Right renal cortex interstitium (tissue), 3 donors: ENCODE data around the gene ALLC. TPM values are rescaled to one million over a fixed set of nuclear protein-coding genes. Genes with fewer than 3 reads are reported as not detected.

ENCODE experiments used
- DNase-seq, 3 donors: peaks; one replicate each; pipeline ENCODE4 v3.0.0-alpha.2; 2013; ENCODE audit warnings: low read depth in 3 of 3, low spot score in 2 of 3
- polyA plus RNA-seq, 3 donors: library from polyadenylated mRNA; unstranded; fragments of 120-200 nt; gene quantifications; one replicate each; pipeline ENCODE4 v1.2.1, GENCODE V29; 2013; ENCODE audit not compliant: insufficient read length in 3 of 3

Gene ALLC
- polyA plus RNA-seq, 3 donors: not detected

- DNase-seq: no peak
Observed at GRCh38 chr2:3742743-3743508, 84.9 kb downstream of the ALLC start.

- no peak for DNase-seq
Observed at GRCh38 chr2:3743951-3744555, 86.1 kb downstream of the ALLC start.

- no peak for DNase-seq
Observed at GRCh38 chr2:3745920-3746319, 87.9 kb downstream of the ALLC start.

DNA sequence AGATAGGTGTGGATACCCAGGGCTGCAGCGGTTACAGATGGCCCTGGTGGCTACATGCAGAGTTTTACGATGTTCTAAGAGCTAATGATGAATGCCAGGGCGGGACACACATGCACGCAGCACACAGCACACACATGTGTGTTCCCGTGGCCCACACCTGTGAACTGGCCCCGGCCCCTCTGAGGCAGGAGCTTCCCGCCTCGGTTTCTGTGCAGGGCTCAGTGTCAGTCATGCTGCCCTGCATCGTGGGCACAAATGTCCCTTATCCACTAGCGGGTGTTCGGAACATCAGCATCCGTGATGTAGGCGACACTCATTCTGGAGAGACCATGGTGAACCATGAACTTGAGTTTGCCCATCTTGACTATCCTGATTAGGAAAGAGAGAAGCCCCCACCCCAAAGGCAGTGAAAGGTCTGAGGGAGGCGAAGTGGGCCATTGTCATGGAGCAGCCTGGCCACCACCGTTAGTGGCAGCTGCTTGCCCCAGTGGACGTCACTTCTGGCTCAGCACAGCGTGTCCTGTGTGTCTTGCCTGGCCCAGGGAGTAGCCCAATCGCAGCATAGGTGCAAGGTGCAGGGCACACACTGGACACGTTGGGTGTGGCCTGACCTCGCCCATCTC is 89.1 kb downstream of the ALLC start:
- DNase-seq: no peak

DNA sequence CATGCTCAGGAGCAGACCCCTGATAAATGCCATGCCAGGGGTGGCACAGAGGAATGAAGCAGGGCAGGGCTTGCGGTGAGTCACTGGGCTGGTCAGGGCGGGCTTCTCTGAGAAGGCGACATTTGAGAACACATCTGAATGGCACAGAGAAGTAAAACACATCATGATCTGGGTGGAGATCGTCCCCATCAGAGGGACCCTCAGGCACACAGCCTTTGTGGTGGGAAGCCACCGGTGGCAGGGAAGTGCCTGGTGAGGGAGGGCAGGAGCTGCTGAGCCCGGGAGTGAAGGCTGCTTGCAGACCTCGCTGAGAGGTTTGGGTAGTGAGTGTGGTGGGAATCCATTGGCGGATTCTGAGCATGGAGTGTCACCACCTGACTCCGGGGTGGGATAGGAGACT is 89.8 kb downstream of the ALLC start:
- no peak for DNase-seq

- DNase-seq: no peak
Observed at GRCh38 chr2:3749201-3749600, 91.2 kb downstream of the ALLC start.

DNA sequence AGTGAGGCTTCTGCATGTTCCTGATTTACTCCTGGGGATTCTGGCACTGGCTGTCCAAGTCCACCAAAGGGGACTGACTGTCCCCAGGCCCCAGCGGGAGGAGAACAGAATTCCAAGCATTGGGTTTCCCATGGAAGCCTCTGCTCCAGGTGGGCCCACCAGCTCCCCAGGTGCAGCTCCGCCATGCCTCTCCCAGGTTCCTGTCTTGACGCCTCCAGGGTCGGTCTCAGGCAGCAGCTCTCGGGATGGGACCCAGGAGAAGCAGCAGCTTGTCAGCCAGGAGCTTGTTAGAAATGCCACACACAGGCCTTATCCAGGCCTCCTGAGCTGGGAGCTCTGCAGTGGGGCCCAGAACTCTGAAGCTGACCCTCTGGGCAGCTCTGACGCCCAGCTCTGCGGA is 93.3 kb downstream of the ALLC start:
- DNase-seq: no peak

DNA sequence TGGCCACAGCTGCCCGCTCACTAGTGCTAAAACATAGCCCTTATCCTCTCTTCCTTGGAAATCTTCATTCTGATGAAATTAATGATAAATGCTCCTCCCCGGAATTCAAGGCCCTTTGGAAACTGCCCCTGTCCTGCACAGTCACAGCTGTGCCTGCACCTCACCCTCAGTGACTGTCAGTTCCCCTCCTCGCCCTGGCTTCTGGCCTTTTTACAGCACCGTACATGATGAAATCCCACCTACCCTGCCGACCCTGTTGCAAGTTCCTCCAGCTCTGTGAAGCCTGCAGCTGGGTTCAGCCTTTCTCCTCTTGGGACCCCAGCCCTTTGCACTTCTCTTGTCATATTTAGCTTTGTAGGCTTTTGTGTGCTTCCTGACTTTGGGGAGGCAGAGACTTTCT is 93.8 kb downstream of the ALLC start:
- no peak for DNase-seq

Other genes starting within 250 kb of the ALLC start
- gene ADI1, start 138.7 kb upstream of the ALLC start, polyA plus RNA-seq: 10 to 100 TPM; 72.8 to 82.5 (median 73.1) TPM
- 10 to 100 TPM; 17.2 to 17.8 (median 17.5) TPM for gene RNASEH1, start 99.9 kb upstream of the ALLC start, polyA plus RNA-seq
- 1,000 to 10,000 TPM; 1,700 to 1,857 (median 1,831) TPM for gene RPS7, start 82.9 kb upstream of the ALLC start, polyA plus RNA-seq
- 1 to 10 TPM; 1.5 to 3.0 (median 1.6) TPM for gene COLEC11, start 63.1 kb upstream of the ALLC start, polyA plus RNA-seq
- gene DCDC2C, start 45.4 kb downstream of the ALLC start, polyA plus RNA-seq: under 1 TPM in 1 of 3 donors, not detected in 2; 0.31 TPM